Measurements from ENCODE around the gene CTAG1A. TPM values are rescaled to one million over a fixed set of nuclear protein-coding genes. Genes with fewer than 3 reads are reported as not detected.
"Not testable (repeated sequence)": the region's sequence is repeated elsewhere in the genome, so short reads cannot be mapped to it uniquely, and the experiment has no call there.

CTAG1A gene
- total and polyA plus RNA-seq, 12 donors = not detected

- WGBS, 2 donors = 80% methylated on average over 10 to 13 of the region's 13 CpGs
- peaks cover 0 to 9% (median 0%) of the 10 kb centered on the region in 9 donors for H3K4me1 ChIP-seq
- no peak overlapping the region for H3K4me3 ChIP-seq
- no peak overlapping the region for H3K27ac ChIP-seq
- DNase-seq = no peak
- intact Hi-C loops (cut with DNase I) = no loop called here
- no peaks in the 10 kb centered on the region for H3K9me3 ChIP-seq
- H3K36me3 ChIP-seq = no peaks in the 10 kb centered on the region
- peak in 4 of 8 donors; percentile 45 to 83 (median 48) for ATAC-seq
- TF ChIP-seq CTCF (IDR thresholded peaks at IDR 0.05) = no peak
- H3K27me3 ChIP-seq = no peaks in the 10 kb centered on the region
These were observed 18.8 kb downstream of the CTAG1A start for GRCh38 chrX:154603438-154604430.

GRCh38 chrX:154605566-154605965 lies 20.6 kb downstream of the CTAG1A start:
- intact Hi-C loops (cut with DNase I) = no loop called here
- DNase-seq = no peak
- ATAC-seq = no peak
- no peaks in the 10 kb centered on the region for H3K9me3 ChIP-seq
- H3K36me3 ChIP-seq = no peaks in the 10 kb centered on the region
- WGBS, 2 donors = 88 to 91% methylated on average over 6 of the region's 6 CpGs
- no peaks in the 10 kb centered on the region for H3K27me3 ChIP-seq
- no peak overlapping the region for H3K4me3 ChIP-seq
- no peak for TF ChIP-seq CTCF (IDR thresholded peaks at IDR 0.05)
- no peak overlapping the region for H3K27ac ChIP-seq
- H3K4me1 ChIP-seq = peaks cover 0 to 9% (median 0%) of the 10 kb centered on the region in 9 donors

GRCh38 chrX:154607370-154607769 lies 22.4 kb downstream of the CTAG1A start:
- no peaks in the 10 kb centered on the region for H3K9me3 ChIP-seq
- H3K4me3 ChIP-seq = no peak overlapping the region
- H3K27ac ChIP-seq = no peak overlapping the region
- ATAC-seq (no peak), DNase-seq (no peak)
- intact Hi-C loops (cut with DNase I) = no loop called here
- H3K27me3 ChIP-seq = no peaks in the 10 kb centered on the region
- WGBS, 2 donors = 72 to 79% methylated on average over 6 of the region's 6 CpGs
- no peak for TF ChIP-seq CTCF (IDR thresholded peaks at IDR 0.05)
- peaks cover 0 to 9% (median 0%) of the 10 kb centered on the region in 9 donors for H3K4me1 ChIP-seq
- H3K36me3 ChIP-seq = no peaks in the 10 kb centered on the region

- H3K4me1 ChIP-seq; H3K4me3 ChIP-seq; ATAC-seq; H3K27ac ChIP-seq; DNase-seq; H3K36me3 ChIP-seq; H3K9me3 ChIP-seq; H3K27me3 ChIP-seq; intact Hi-C loops (cut with DNase I): not testable (repeated sequence)
- WGBS, 2 donors = 83 to 89% methylated on average over 9 to 10 of the region's 11 CpGs
These were observed 23.0 kb downstream of the CTAG1A start for GRCh38 chrX:154607976-154608375.

GRCh38 chrX:154608823-154609222 lies 23.9 kb downstream of the CTAG1A start:
- DNase-seq; H3K4me3 ChIP-seq; H3K9me3 ChIP-seq; ATAC-seq; H3K27me3 ChIP-seq; H3K4me1 ChIP-seq; intact Hi-C loops (cut with DNase I); H3K27ac ChIP-seq; H3K36me3 ChIP-seq: not testable (repeated sequence)
- 58 to 62% methylated on average over 12 of the region's 12 CpGs for WGBS, 2 donors

- H3K27ac ChIP-seq; DNase-seq; ATAC-seq; H3K27me3 ChIP-seq; H3K4me1 ChIP-seq; H3K36me3 ChIP-seq; intact Hi-C loops (cut with DNase I); H3K9me3 ChIP-seq; H3K4me3 ChIP-seq: not testable (repeated sequence)
- 85 to 87% methylated on average over 10 to 12 of the region's 12 CpGs for WGBS, 2 donors
These were observed 26.2 kb downstream of the CTAG1A start for GRCh38 chrX:154611146-154611545.

- H3K36me3 ChIP-seq; H3K27ac ChIP-seq; intact Hi-C loops (cut with DNase I); DNase-seq; H3K4me1 ChIP-seq; H3K4me3 ChIP-seq; H3K27me3 ChIP-seq; H3K9me3 ChIP-seq; ATAC-seq: not testable (repeated sequence)
- 3 to 10% methylated on average over 4 to 5 of the region's 12 CpGs for WGBS, 2 donors
These were observed 28.7 kb downstream of the CTAG1A start for GRCh38 chrX:154613586-154613985.

GRCh38 chrX:154619182-154619581 lies 34.2 kb downstream of the CTAG1A start, which contains the start of gene CTAG1B:
CTAG1B (minus strand) TSS chrX:154619282; CDS start chrX:154619218, 64 bp downstream.
- H3K9me3 ChIP-seq; DNase-seq; intact Hi-C loops (cut with DNase I); H3K36me3 ChIP-seq; H3K27me3 ChIP-seq; H3K27ac ChIP-seq; H3K4me1 ChIP-seq; H3K4me3 ChIP-seq: not testable (repeated sequence)
- WGBS, 2 donors = no CpG with 5 or more reads among the region's 28 CpGs
- ATAC-seq = peak in 2 of 8 donors; percentile 14 to 28

Data from heart right ventricle (tissue), 16 donors.